ENCODE results near the gene DHX8.

The DHX8 gene

DNA sequence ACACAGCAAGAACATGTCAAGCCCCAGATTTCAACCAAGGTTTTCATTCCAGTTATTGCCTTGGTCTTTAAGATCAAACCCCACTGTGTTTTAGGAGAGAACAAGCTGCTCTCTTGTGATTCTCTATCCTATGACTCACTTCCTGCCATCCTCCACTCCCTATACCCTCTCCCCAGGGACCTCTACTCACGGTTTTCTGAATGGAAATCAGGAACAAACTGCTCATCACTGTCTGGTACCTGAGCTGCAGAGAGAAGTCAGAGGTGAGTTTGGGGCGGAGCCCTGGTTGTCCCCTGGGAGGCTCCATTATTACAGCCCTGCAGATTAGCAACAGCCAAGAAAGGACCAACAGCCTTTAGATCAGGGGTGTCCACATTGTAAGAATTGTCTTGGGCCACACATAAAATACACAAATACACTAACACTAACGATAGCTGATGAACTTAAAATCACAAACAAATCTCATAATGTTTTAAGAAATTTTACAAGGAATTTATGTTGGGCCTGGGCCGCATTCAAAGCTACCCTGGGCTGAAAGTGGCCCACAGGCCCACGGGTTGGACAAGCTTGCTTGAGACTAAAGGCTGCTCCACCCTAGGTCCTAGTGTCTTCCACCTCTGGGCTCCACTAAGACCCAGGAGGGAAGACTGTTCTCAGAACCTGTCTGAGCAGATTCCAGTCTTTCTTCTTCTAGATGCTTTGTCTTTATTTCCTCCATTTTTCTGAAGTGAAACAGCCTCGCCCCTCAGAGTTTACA is 52.6 kb downstream of the DHX8 start:
- no peak overlapping the region for H3K27ac ChIP-seq
- TF ChIP-seq ZFX (IDR thresholded peaks at IDR 0.05) (no peak), CTCF (conservative IDR thresholded peaks at IDR 0.05) (no peak)

DNA sequence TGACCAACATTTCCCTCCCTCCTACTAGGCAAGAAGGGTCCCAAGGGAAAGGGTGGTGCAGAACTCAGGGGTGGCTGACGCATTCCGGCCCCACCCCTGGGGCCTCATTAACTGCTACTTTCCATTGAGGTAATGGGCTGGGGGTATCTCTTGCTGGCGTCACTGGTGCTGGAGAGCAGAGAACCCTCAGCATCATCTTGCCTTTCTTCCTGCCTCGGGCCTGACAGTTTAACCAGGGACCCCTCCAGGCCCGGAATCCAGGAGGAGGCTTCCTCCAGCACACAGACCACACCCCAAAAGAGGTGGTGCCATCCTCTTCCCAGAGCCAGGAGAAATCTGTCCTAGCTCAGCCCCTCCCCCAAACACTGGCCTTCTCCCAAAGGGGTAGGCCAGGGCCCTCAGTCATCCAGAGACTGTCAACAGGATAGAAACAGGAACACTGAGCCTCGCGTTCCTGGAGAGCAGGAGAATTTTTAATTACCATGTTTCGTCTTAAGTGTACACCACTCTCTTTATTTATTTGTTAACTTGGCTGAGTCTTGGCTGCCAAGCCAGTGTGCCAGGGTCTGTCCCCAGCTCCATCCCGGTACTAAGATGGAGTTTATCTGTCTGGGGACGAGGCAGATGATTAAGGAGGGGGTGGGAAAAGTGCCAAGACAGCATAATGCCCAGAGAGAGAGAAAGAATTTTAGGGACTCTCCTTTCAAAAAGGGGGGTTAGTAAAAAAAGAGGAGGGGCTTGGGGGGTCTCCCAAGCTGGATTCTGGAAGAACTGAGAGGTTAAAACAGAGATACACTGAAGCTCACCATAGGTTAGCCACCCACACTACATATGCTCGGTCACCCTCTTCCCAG is 57.3 kb downstream of the DHX8 start:
- TF ChIP-seq ZFX (IDR thresholded peaks at IDR 0.05) (no peak), CTCF (conservative IDR thresholded peaks at IDR 0.05) (no peak)
- H3K27ac ChIP-seq = peak overlapping the region; percentile 3; the same call in 1 of the 2 replicates

DNA sequence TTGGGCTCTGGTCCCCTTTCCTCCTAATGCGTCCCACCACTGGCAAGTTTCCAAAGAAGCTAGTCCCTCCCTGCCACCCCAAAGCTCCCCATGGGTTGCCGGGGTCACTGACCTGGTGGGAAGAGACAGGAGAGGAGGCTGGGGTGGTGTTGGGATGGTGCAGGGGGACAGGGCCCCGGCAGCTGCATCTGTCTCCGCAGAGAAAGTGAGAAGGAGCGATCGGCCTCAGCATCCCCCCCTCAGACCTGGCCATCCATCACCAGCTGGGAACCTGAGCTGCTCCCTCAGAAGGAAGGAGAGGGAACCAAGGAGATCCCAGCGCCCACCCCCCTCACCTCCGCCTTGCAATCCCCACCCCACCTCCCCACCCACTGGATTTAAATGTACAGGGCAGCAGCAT is 59.1 kb downstream of the DHX8 start:
- no peak for TF ChIP-seq CTCF (conservative IDR thresholded peaks at IDR 0.05)
- no peak for TF ChIP-seq ZFX (IDR thresholded peaks at IDR 0.05)
- no peak overlapping the region for H3K27ac ChIP-seq

DNA sequence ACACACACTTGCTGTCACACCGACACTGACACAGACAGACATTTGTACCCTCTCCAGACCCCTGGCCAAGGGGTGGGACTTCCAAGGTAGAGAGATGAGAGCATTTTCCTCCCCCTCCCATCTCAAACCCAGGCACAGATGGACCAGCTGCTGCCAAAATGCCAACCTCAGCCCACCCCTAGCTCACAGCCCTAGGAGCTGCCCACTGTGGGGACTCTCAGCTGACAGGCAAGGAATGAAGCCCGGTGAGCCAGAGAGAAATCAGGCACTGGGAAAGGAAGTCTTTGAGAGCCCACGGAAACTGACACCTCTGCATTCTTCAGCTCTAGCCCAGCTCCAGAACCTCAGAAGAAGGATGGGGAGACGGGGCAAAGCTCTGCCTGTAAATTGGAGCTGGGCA is 59.5 kb downstream of the DHX8 start:
- H3K27ac ChIP-seq = no peak overlapping the region
- TF ChIP-seq CTCF (conservative IDR thresholded peaks at IDR 0.05) (no peak), ZFX (IDR thresholded peaks at IDR 0.05) (no peak)

DNA sequence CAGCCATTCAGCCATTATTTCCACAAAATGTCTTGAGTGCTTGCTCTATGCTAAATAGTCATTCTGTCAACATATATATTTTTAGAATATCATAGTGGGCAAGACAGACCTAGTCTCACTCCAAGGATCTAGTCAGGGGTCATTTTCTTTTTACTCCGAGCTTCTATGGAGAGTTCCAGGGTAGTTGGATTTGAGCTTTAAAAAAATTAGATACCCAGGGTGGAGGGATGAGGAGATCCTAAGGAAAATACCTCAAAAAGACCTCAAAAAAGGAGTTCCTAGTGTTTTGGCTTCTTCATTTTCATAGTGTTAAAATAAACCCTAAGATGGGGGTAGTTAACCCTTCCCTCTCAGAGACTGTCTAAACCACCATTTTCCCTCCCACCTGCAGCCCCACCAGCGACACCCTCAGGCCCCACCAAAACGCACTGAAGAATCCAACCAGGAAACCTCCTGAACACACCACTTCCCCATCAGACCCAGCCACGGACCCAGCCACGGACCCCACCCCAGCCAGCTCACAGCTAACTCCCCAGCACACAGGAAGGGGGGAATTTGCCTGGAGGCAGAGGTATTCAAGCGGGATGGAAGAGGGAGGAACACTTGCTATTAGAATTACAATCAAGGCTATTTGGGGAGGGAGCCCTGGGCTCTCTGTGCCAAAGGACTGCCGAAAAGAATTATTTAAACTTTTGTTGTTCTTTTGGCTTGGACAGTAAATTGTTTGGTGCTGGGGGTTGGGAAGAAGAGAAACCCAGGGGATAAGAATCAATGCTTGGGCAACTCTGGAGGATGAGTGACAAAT is 60.2 kb downstream of the DHX8 start:
- TF ChIP-seq CTCF (conservative IDR thresholded peaks at IDR 0.05) = no peak
- TF ChIP-seq ZFX (IDR thresholded peaks at IDR 0.05) = no peak
- no peak overlapping the region for H3K27ac ChIP-seq

DNA sequence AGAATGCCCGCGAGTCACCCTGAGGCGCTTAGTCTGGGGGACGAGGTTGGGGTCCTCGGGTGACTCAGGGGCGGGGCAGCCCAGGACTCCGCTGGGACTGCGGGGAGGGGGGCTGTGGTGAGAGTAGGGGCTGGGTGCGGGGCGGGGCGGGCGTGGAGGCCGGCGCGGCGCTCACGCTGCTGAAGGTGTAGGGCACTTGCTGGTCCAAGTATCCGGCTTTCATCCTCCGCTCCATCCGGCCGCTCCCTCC is 61.5 kb downstream of the DHX8 start:
- H3K27ac ChIP-seq = no peak overlapping the region
- TF ChIP-seq CTCF (conservative IDR thresholded peaks at IDR 0.05) = no peak
- TF ChIP-seq ZFX (IDR thresholded peaks at IDR 0.05) = no peak

All from C4-2B (cell line).